ENCODE measurements around the gene EPHA10.

The EPHA10 gene

GRCh38 chr1:37717631-37718030 lies 47.3 kb downstream of the EPHA10 start:
- no peaks in the 10 kb centered on the region for H3K9me2 ChIP-seq (ENCODE audit: low read depth, low read length)
- H3K27me3 ChIP-seq (ENCODE audit: insufficient read depth, low read length), result no peaks in the 10 kb centered on the region
- H3K36me3 ChIP-seq (ENCODE audit: insufficient read depth, low read length), result no peaks in the 10 kb centered on the region
- H3F3A ChIP-seq (ENCODE audit: insufficient read depth, low read length), result no peaks in the 10 kb centered on the region
- H3K79me2 ChIP-seq (ENCODE audit: insufficient read depth, low read length), result no peaks in the 10 kb centered on the region
- no peak overlapping the region for H3K4me3 ChIP-seq (ENCODE audit: low read depth, low read length, poor library complexity, severe bottlenecking)
- H4K20me1 ChIP-seq (ENCODE audit: insufficient read depth, low read length), result no peaks in the 10 kb centered on the region
- H3K4me1 ChIP-seq (ENCODE audit: insufficient read depth, low read length, severe bottlenecking), result no peaks in the 10 kb centered on the region
- H2AFZ ChIP-seq (ENCODE audit: low read length), result no peak overlapping the region
- no peaks in the 10 kb centered on the region for H3K9me3 ChIP-seq (ENCODE audit: low read length)
- TF ChIP-seq CTCF (IDR thresholded peaks at IDR 0.05; ENCODE audit: low read length) (no peak), EZH2 (IDR thresholded peaks at IDR 0.05; ENCODE audit: borderline replicate concordance, low read length) (no peak)
- H3K27ac ChIP-seq (ENCODE audit: low read depth, low read length, poor library complexity, severe bottlenecking), result no peak overlapping the region
- no peak overlapping the region for H3K9ac ChIP-seq (ENCODE audit: low read length)
- no peak overlapping the region for H3K4me2 ChIP-seq (ENCODE audit: low read length)

GRCh38 chr1:37716321-37716720 lies 48.6 kb downstream of the EPHA10 start:
- H3K9me2 ChIP-seq (ENCODE audit: low read depth, low read length), result no peaks in the 10 kb centered on the region
- no peak overlapping the region for H2AFZ ChIP-seq (ENCODE audit: low read length)
- H3K27me3 ChIP-seq (ENCODE audit: insufficient read depth, low read length), result no peaks in the 10 kb centered on the region
- no peak overlapping the region for H3K4me2 ChIP-seq (ENCODE audit: low read length)
- H3K4me3 ChIP-seq (ENCODE audit: low read depth, low read length, poor library complexity, severe bottlenecking), result no peak overlapping the region
- H3K79me2 ChIP-seq (ENCODE audit: insufficient read depth, low read length), result no peaks in the 10 kb centered on the region
- no peaks in the 10 kb centered on the region for H3F3A ChIP-seq (ENCODE audit: insufficient read depth, low read length)
- H3K27ac ChIP-seq (ENCODE audit: low read depth, low read length, poor library complexity, severe bottlenecking), result no peak overlapping the region
- no peaks in the 10 kb centered on the region for H3K4me1 ChIP-seq (ENCODE audit: insufficient read depth, low read length, severe bottlenecking)
- H3K36me3 ChIP-seq (ENCODE audit: insufficient read depth, low read length), result peaks cover under 1% of the 10 kb centered on the region
- no peaks in the 10 kb centered on the region for H3K9me3 ChIP-seq (ENCODE audit: low read length)
- H3K9ac ChIP-seq (ENCODE audit: low read length), result no peak overlapping the region
- TF ChIP-seq CTCF (IDR thresholded peaks at IDR 0.05; ENCODE audit: low read length) (no peak), EZH2 (IDR thresholded peaks at IDR 0.05; ENCODE audit: borderline replicate concordance, low read length) (no peak)
- no peaks in the 10 kb centered on the region for H4K20me1 ChIP-seq (ENCODE audit: insufficient read depth, low read length)

GRCh38 chr1:37714689-37715088 lies 50.2 kb downstream of the EPHA10 start:
- Histone ChIP-seq H3K36me3 (ENCODE audit: insufficient read depth, low read length) (peaks cover 16% of the 10 kb centered on the region), H3K4me2 (ENCODE audit: low read length) (no peak overlapping the region), H3K9ac (ENCODE audit: low read length) (no peak overlapping the region), H3K4me1 (ENCODE audit: insufficient read depth, low read length, severe bottlenecking) (no peaks in the 10 kb centered on the region), H3K27me3 (ENCODE audit: insufficient read depth, low read length) (no peaks in the 10 kb centered on the region), H3K27ac (ENCODE audit: low read depth, low read length, poor library complexity, severe bottlenecking) (no peak overlapping the region), H3K9me3 (ENCODE audit: low read length) (no peaks in the 10 kb centered on the region), H3F3A (ENCODE audit: insufficient read depth, low read length) (no peaks in the 10 kb centered on the region), H3K79me2 (ENCODE audit: insufficient read depth, low read length) (no peaks in the 10 kb centered on the region), H3K9me2 (ENCODE audit: low read depth, low read length) (no peaks in the 10 kb centered on the region), H2AFZ (ENCODE audit: low read length) (no peak overlapping the region), H3K4me3 (ENCODE audit: low read depth, low read length, poor library complexity, severe bottlenecking) (no peak overlapping the region), H4K20me1 (ENCODE audit: insufficient read depth, low read length) (no peaks in the 10 kb centered on the region)
- no peak for TF ChIP-seq CTCF (IDR thresholded peaks at IDR 0.05; ENCODE audit: low read length)
- TF ChIP-seq EZH2 (IDR thresholded peaks at IDR 0.05; ENCODE audit: borderline replicate concordance, low read length), result no peak
